OCI-LY1 (cell line): ENCODE data around the gene RELA.
"Not testable (repeated sequence)": the region's sequence is repeated elsewhere in the genome, so short reads cannot be mapped to it uniquely, and the experiment has no call there.

Source experiments
- H2AFZ ChIP-seq: fragments of 200-600 bp; sonication (generic), shearing (Covaris generic); 2 replicates; pipeline ENCODE4 v1.6.0; 2014; ENCODE audit warnings: antibody characterized with exemption, mild to moderate bottlenecking, low read length
- H3F3A ChIP-seq: fragments of 200-600 bp; sonication (generic), shearing (Covaris generic); 2 replicates; pipeline ENCODE4 v1.6.0; 2014; ENCODE audit warnings: mild to moderate bottlenecking, antibody characterized with exemption, low read length, moderate library complexity; ENCODE audit not compliant: insufficient read depth
- H3K27ac ChIP-seq: fragments of 200-600 bp; sonication (generic); 2 replicates; pipeline ENCODE4 v1.5.1; 2014; ENCODE audit warnings: low read length, mixed run types, mild to moderate bottlenecking, low read depth; ENCODE audit not compliant: poor library complexity, severe bottlenecking
- H3K27me3 ChIP-seq: fragments of 200-600 bp; sonication (generic); 2 replicates; pipeline ENCODE4 v1.6.0; 2014; ENCODE audit warnings: antibody characterized with exemption, mild to moderate bottlenecking, low read length, moderate library complexity; ENCODE audit not compliant: insufficient read depth
- H3K36me3 ChIP-seq: fragments of 200-600 bp; sonication (generic); 2 replicates; pipeline ENCODE4 v1.6.1; 2014; ENCODE audit warnings: mild to moderate bottlenecking, antibody characterized with exemption, low read length, moderate library complexity, mixed read lengths; ENCODE audit not compliant: insufficient read depth
- H3K4me1 ChIP-seq: fragments of 200-600 bp; sonication (generic); 2 replicates; pipeline ENCODE4 v1.5.1; 2014; ENCODE audit warnings: mild to moderate bottlenecking, low read length, moderate library complexity; ENCODE audit not compliant: insufficient read depth, severe bottlenecking
- H3K4me2 ChIP-seq: fragments of 200-600 bp; sonication (generic), shearing (Covaris generic); 2 replicates; pipeline ENCODE4 v1.6.1; 2014; ENCODE audit warnings: low read length
- H3K4me3 ChIP-seq: fragments of 200-600 bp; sonication (generic); 2 replicates; pipeline ENCODE4 v1.5.1; 2014; ENCODE audit warnings: low read length, low read depth, mild to moderate bottlenecking, mixed read lengths; ENCODE audit not compliant: poor library complexity, severe bottlenecking
- H3K79me2 ChIP-seq: fragments of 200-600 bp; shearing (Covaris generic); 2 replicates; pipeline ENCODE4 v1.6.1; 2016; ENCODE audit warnings: mixed run types, low read length, mixed read lengths; ENCODE audit not compliant: insufficient read depth
- H3K9ac ChIP-seq: fragments of 200-600 bp; sonication (generic), shearing (Covaris generic); 2 replicates; pipeline ENCODE4 v1.6.1; 2014; ENCODE audit warnings: mild to moderate bottlenecking, low read length, mixed read lengths
- H3K9me2 ChIP-seq: fragments of 200-600 bp; sonication (generic), shearing (Covaris generic); 2 replicates; pipeline ENCODE4 v1.6.1; 2014; ENCODE audit warnings: low read depth, mild to moderate bottlenecking, low read length, mixed read lengths
- H3K9me3 ChIP-seq: fragments of 200-600 bp; shearing (Covaris generic); 2 replicates; pipeline ENCODE4 v1.6.1; 2014; ENCODE audit warnings: low read length, mixed read lengths
- H4K20me1 ChIP-seq: fragments of 200-600 bp; sonication (generic), shearing (Covaris generic); 2 replicates; pipeline ENCODE4 v1.6.0; 2016; ENCODE audit warnings: mild to moderate bottlenecking, low read length; ENCODE audit not compliant: insufficient read depth
- EZH2 ChIP-seq: fragments of 200-600 bp; sonication (generic), shearing (Covaris generic); IDR thresholded peaks from 2 replicates; pipeline ENCODE4 v1.8.0; 2017; ENCODE audit warnings: borderline replicate concordance, mixed run types, mild to moderate bottlenecking, antibody characterized with exemption, low read length, moderate library complexity, mixed read lengths
- TF ChIP-seq, protein P1 (sequence below): fragments of 200-600 bp; sonication (generic), shearing (Covaris generic); IDR thresholded peaks from 2 replicates; pipeline ENCODE4 v1.5.1; 2017; ENCODE audit warnings: mild to moderate bottlenecking, antibody characterized with exemption, low read length, moderate library complexity, mixed read lengths

RELA gene

DNA sequence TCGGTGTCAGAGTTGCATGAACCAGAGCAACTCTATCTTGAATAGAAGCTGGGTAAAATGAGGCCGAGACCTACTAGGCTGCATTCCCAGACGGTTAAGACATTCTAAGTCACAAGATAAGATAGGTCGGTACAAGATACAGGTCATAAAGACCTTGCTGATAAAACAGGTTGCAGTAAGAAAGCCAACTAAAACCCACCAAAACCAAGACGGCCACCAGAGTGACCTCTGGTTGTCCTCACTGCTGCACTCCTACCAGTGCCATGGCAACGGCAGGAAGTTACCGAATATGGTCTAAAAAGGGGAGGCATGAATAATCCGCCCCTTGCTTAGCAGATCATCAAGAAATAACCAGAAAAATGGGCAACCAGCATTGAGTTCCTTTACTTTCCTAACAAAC is 46.9 kb upstream of the RELA start:
- TF ChIP-seq, protein P1, sequence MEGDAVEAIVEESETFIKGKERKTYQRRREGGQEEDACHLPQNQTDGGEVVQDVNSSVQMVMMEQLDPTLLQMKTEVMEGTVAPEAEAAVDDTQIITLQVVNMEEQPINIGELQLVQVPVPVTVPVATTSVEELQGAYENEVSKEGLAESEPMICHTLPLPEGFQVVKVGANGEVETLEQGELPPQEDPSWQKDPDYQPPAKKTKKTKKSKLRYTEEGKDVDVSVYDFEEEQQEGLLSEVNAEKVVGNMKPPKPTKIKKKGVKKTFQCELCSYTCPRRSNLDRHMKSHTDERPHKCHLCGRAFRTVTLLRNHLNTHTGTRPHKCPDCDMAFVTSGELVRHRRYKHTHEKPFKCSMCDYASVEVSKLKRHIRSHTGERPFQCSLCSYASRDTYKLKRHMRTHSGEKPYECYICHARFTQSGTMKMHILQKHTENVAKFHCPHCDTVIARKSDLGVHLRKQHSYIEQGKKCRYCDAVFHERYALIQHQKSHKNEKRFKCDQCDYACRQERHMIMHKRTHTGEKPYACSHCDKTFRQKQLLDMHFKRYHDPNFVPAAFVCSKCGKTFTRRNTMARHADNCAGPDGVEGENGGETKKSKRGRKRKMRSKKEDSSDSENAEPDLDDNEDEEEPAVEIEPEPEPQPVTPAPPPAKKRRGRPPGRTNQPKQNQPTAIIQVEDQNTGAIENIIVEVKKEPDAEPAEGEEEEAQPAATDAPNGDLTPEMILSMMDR = no peak
- TF ChIP-seq EZH2 = no peak
- Histone ChIP-seq H3K9me2 (no peaks in the 10 kb centered on the region), H3K27me3 (no peaks in the 10 kb centered on the region), H3K79me2 (no peaks in the 10 kb centered on the region), H3K36me3 (peaks cover 17% of the 10 kb centered on the region), H3K9ac (no peak overlapping the region), H3F3A (no peaks in the 10 kb centered on the region), H3K4me2 (no peak overlapping the region), H3K4me3 (no peak overlapping the region), H3K9me3 (no peaks in the 10 kb centered on the region), H3K4me1 (peaks cover 26% of the 10 kb centered on the region), H3K27ac (no peak overlapping the region), H4K20me1 (no peaks in the 10 kb centered on the region), H2AFZ (no peak overlapping the region)

DNA sequence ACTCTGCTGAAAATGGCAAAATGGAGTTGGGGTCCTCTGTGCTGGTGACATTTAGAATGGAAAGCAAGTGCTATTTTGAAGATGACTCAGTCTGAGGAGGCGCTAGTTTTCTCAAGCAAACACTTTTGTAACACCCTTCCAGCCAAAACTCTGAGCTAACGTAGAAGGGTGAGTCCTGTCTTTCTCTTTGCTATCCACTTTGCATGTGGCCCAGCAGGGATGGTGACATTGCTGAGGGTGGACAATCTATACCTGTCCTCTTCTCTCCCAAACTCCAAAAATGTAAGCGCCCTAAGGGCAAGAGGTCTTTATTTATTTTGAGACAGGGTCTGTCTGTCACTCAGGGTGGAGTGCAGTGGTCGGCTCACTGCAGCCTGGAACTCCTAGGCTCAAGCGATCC is 45.7 kb upstream of the RELA start:
- no peaks in the 10 kb centered on the region for H3K79me2 ChIP-seq
- no peaks in the 10 kb centered on the region for H3K9me2 ChIP-seq
- H3K27ac ChIP-seq = no peak overlapping the region
- TF ChIP-seq, protein P1 = no peak
- TF ChIP-seq EZH2 = no peak
- H3K9me3 ChIP-seq = no peaks in the 10 kb centered on the region
- no peak overlapping the region for H3K4me2 ChIP-seq
- no peaks in the 10 kb centered on the region for H3F3A ChIP-seq
- no peaks in the 10 kb centered on the region for H3K27me3 ChIP-seq
- no peak overlapping the region for H3K9ac ChIP-seq
- H3K4me3 ChIP-seq = no peak overlapping the region
- peaks cover 5% of the 10 kb centered on the region; the same call in 1 of the 2 replicates for H3K36me3 ChIP-seq
- H4K20me1 ChIP-seq = no peaks in the 10 kb centered on the region
- no peak overlapping the region for H2AFZ ChIP-seq
- peaks cover 26% of the 10 kb centered on the region for H3K4me1 ChIP-seq

GRCh38 chr11:65707002-65707401 is 44.3 kb upstream of the RELA start:
- not testable (repeated sequence) for H3K27ac ChIP-seq, H3K36me3 ChIP-seq, H4K20me1 ChIP-seq, H3K4me2 ChIP-seq, H3F3A ChIP-seq, H3K79me2 ChIP-seq, H3K9me2 ChIP-seq, H3K9ac ChIP-seq, H3K27me3 ChIP-seq, H2AFZ ChIP-seq, H3K4me3 ChIP-seq, H3K9me3 ChIP-seq
- H3K4me1 ChIP-seq = peaks cover 17% of the 10 kb centered on the region

DNA sequence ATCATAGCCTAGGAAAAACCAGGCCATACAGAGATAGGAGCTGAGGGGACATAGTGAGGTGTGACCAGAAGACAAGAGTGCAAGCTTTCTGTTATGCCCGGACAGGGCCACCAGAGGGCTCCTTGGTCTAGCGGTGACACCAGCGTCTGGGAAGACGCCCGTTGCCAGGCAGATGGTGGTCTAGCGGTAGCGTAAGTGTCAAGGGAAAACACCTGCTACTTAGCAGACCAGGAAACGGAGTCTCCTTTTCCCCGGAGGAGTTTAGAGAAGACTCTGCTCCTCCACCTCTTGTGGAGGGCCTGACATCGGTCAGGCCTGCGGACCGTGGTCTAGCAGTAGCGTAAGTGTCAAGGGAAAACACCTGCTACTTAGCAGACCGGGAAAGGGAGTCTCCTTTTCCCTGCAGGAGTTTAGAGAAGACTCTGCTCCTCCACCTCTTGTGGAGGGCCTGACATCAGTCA is 43.6 kb upstream of the RELA start:
- not testable (repeated sequence) for H3K36me3 ChIP-seq, H3K9me2 ChIP-seq, H3K79me2 ChIP-seq, H3K27me3 ChIP-seq, H3K9ac ChIP-seq, H3K9me3 ChIP-seq, H4K20me1 ChIP-seq, H3F3A ChIP-seq, H3K27ac ChIP-seq, H2AFZ ChIP-seq
- H3K4me2 ChIP-seq = peak overlapping the region; percentile 59
- TF ChIP-seq, protein P1 = peak; percentile 49
- peak overlapping the region; percentile 32 for H3K4me3 ChIP-seq
- peaks cover 14% of the 10 kb centered on the region for H3K4me1 ChIP-seq
